ENCODE data around the gene FLG2.
"Not testable (repeated sequence)": the region's sequence is repeated elsewhere in the genome, so short reads cannot be mapped to it uniquely, and the experiment has no call there.

The FLG2 gene

DNA sequence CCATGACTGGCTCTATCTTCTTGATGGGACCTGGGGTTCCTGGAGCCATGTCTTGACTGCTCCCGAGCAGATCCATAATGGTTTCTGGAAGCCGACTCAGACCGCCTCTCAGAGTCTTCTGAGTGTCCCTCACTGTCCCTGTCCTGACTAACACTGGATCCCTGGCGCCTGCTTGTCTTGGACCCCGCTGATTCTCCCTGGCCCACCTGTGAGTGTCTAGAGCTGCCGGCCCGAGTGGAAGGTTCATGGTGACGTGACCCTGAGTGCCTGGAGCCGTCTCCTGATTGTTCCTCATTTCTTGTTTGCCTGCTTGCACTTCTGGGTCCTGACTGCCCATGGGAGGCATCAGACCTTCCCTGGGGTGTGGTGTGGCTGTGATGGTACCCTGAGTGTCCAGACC, 49.9 kb downstream of the FLG2 start:
- DNase-seq: no peak

DNA sequence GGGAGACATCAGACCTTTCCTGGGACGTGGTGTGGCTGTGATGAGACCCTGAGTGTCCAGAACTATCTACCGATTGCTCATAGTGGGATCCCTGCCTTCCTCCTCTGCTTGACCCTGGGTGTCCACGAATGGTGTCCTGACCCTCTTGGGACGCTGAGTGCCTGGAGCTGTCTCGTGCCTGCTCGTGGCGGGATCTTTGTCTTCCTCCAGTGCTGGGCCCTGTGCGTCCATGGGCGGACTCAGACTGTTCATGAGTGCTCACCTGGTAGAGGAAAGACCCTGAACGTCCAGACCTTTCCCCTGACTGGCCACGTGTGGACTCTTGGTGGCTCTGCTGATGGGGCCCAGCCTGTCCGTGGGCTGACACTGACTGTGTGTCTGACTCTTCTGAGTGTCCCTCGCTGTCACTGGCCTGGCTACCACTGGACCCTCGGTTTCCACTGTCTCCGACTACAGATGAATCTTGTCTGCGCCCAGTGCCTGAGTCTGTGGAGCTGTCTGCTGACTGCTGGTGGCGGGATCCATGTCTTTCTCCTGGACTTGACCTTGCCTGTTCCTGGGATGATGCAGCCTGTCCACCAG, 50.4 kb downstream of the FLG2 start:
- DNase-seq: not testable (repeated sequence)

DNA sequence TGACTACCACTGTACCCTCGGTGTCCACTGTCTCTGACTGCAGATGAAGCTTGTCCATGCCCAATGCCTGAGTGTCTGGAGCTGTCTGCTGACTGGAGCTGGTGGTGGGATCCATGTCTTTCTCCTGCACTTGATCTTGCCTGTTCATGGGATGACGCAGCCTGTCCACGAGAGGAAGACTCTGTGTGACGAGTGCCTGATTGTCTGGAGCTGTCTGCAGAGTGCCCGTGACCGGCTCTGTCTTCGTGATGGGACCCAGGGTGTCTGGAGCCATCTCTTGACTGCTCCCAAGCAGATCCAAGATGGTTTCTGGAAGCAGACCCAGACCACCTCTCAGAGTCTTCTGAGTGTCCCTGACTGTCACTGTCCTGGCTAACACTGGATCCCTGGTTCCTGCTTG, 51.0 kb downstream of the FLG2 start:
- DNase-seq: not testable (repeated sequence)

DNA sequence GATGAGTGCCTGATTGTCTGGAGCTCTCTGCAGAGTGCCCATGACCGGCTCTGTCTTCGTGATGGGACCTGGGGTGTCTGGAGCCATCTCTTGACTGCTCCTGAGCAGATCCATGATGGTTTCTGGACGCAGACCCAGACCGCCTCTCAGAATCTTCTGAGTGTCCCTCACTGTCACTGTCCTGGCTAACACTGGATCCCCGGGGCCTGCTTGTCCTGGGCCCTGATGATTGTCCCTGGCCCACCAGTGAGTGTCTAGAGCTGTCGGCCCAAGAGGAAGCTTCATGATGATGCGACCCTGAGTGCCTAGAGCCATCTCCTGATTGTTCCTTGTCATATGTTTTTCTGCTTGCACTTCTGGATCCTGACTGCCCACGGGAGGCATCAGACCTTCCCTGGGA, 51.8 kb downstream of the FLG2 start:
- DNase-seq: not testable (repeated sequence)

DNA sequence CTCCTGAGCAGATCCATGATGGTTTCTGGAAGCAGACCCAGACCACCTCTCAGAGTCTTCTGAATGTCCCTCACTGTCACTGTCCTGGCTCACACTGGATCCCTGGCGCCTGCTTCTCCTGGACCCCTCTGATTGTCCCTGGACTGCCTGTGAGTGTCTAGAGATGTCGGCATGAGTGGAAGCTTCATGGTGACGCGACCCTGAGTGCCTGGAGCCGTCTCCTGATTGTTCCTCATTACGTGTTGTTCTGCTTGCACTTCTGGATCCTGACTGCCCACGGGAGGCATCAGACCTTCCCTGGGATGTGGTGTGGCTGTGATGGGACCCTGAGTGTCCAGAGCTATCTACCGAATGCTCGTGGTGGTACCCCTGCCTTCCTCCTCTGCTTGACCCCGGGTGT, 53.7 kb downstream of the FLG2 start:
- not testable (repeated sequence) for DNase-seq

DNA sequence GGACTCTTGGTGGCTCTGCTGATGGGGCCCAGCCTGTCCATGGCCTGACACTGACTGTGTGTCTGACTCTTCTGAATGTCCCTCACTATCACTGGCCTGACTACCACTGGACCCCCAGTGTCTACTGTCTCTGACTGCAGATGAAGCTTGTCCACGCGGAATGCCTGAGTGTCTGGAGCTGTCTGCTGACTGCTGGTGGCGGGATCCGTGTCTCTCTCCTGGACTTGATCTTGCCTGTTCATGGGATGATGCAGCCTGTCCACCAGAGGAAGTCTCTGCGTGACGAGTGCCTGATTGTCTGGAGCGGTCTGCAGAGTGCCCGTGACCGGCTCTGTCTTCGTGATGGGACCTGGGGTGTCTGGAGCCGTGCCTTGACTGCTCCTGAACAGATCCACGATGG, 55.0 kb downstream of the FLG2 start:
- not testable (repeated sequence) for DNase-seq

DNA sequence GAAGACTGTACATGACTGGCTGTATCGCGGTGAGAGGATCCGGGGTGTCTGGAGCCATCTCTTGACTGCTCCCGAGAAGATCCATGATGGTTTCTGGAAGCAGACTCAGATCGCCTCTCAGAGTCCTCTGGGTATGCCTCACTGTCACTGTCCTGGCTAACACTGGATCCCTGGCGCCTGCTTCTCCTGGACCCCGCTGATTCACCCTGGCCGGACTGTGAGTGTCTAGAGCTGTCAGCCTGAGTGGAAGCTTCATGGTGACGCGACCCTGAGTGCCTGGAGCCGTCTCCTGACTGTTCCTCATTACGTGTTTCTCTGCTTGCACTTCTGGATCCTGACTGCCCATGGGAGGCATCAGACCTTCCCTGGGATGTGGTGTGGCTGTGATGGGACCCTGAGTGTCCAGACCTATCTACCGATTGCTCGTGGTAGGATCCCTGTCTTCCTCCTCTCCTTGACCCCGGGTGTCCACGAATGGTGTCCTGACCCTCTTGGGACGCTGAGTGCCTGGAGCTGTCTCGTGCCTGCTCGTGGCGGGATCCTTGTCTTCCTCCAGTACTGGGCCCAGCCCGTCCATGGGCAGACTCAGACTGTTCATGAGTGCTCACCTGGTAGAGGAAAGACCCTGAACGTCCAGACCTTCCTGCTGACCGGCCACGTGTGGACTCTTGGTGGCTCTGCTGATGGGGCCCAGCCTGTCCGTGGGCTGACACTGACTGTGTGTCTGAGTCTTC, 56.5 kb downstream of the FLG2 start:
- DNase-seq: not testable (repeated sequence)

Measured in stimulated activated CD4-positive, alpha-beta T cell treated with anti-CD3 and anti-CD28 coated beads, Interleukin-4, amount 100 ng/mL, for 4 hours (primary cell).